Stimulated activated CD4-positive, alpha-beta T cell treated with anti-CD3 and anti-CD28 coated beads, Interleukin-4, amount 100 ng/mL, for 1 hour (primary cell): Measurements from ENCODE around the gene NPLOC4.
"Not testable (repeated sequence)": the region's sequence is repeated elsewhere in the genome, so short reads cannot be mapped to it uniquely, and the experiment has no call there.

Experiments
- DNase-seq: peaks from one replicate; pipeline ENCODE4 v3.0.0-alpha.2; 2020

The NPLOC4 gene

GRCh38 chr17:81630274-81630673 is 6.6 kb downstream of the NPLOC4 start:
- no peak for DNase-seq

- no peak for DNase-seq
Measured at GRCh38 chr17:81621494-81622130, 15.3 kb downstream of the NPLOC4 start.

- DNase-seq, result not testable (repeated sequence)
Measured at GRCh38 chr17:81618307-81618706, 18.6 kb downstream of the NPLOC4 start.

GRCh38 chr17:81616877-81617276 is 20.0 kb downstream of the NPLOC4 start:
- DNase-seq, result no peak

GRCh38 chr17:81615401-81615930 is 21.4 kb downstream of the NPLOC4 start:
- DNase-seq, result no peak

GRCh38 chr17:81612172-81612970 is 24.5 kb downstream of the NPLOC4 start:
- no peak for DNase-seq

GRCh38 chr17:81609541-81610311 is 27.2 kb downstream of the NPLOC4 start:
- no peak for DNase-seq

- no peak for DNase-seq
Measured at GRCh38 chr17:81608605-81609004, 28.3 kb downstream of the NPLOC4 start.

GRCh38 chr17:81608082-81608481 is 28.8 kb downstream of the NPLOC4 start:
- no peak for DNase-seq

- DNase-seq, result no peak
Measured at GRCh38 chr17:81607431-81607830, 29.5 kb downstream of the NPLOC4 start.

- DNase-seq, result no peak
Measured at GRCh38 chr17:81603846-81604610, 32.9 kb downstream of the NPLOC4 start.

GRCh38 chr17:81601525-81602120 is 35.3 kb downstream of the NPLOC4 start:
- DNase-seq, result no peak

- DNase-seq, result no peak
Measured at GRCh38 chr17:81599719-81600486, 37.0 kb downstream of the NPLOC4 start.

GRCh38 chr17:81593105-81593871 is 43.6 kb downstream of the NPLOC4 start:
- no peak for DNase-seq

GRCh38 chr17:81591971-81592370 is 44.9 kb downstream of the NPLOC4 start:
- no peak for DNase-seq

- DNase-seq, result no peak
Measured at GRCh38 chr17:81590121-81590520, 46.8 kb downstream of the NPLOC4 start.

GRCh38 chr17:81589612-81590011 is 47.3 kb downstream of the NPLOC4 start:
- no peak for DNase-seq

GRCh38 chr17:81586096-81586495 is 50.8 kb downstream of the NPLOC4 start:
- DNase-seq, result no peak

- not testable (repeated sequence) for DNase-seq
Measured at GRCh38 chr17:81584771-81585170, 52.1 kb downstream of the NPLOC4 start.

- DNase-seq, result no peak
Measured at GRCh38 chr17:81583589-81584342, 53.1 kb downstream of the NPLOC4 start.
